T47D (cell line): Measurements from ENCODE around the gene LRPPRC.

Experiments used
- DNase-seq, 2 experiments: peaks; one replicate each; pipeline versions ENCODE4 v3.0.0 to v3.0.0-alpha.2; 2011 to 2012; ENCODE audit warnings: low read depth in 1 of 2, low spot score in 1 of 2
- JUND ChIP-seq: IDR thresholded peaks from 2 replicates; pipeline ENCODE4 v1.6.1; 2012; ENCODE audit warnings: low read depth
- in situ Hi-C: cut with HindIII; loops from 2 replicates; pipeline ENCODE4 v1.10.0; 2016; ENCODE audit warnings: low sequenced_read_pairs, low pct_unique_long_range_greater_than_20kb

Gene LRPPRC

DNA sequence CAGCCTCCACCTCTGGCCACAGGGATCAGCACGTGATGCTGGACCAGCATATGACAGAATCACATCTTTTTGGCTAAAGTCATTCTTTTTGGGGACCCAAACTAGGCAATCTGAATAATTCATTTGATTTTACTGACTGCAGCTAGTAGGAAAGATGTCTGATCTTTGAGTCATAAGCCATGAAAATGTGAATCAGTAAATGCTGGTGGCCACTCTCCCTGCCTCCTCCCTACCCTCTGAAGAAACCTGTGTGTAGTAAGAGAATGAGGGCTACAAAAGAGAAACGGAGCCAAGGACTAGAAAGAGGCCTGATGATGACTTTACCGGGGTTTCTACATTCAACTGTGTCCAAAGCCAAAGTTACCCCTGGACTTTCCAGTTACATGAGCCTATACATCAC, 10.1 kb upstream of the LRPPRC start:
- no peak for TF ChIP-seq JUND
- in situ Hi-C loops: no loop called here
- DNase-seq: no peak

DNA sequence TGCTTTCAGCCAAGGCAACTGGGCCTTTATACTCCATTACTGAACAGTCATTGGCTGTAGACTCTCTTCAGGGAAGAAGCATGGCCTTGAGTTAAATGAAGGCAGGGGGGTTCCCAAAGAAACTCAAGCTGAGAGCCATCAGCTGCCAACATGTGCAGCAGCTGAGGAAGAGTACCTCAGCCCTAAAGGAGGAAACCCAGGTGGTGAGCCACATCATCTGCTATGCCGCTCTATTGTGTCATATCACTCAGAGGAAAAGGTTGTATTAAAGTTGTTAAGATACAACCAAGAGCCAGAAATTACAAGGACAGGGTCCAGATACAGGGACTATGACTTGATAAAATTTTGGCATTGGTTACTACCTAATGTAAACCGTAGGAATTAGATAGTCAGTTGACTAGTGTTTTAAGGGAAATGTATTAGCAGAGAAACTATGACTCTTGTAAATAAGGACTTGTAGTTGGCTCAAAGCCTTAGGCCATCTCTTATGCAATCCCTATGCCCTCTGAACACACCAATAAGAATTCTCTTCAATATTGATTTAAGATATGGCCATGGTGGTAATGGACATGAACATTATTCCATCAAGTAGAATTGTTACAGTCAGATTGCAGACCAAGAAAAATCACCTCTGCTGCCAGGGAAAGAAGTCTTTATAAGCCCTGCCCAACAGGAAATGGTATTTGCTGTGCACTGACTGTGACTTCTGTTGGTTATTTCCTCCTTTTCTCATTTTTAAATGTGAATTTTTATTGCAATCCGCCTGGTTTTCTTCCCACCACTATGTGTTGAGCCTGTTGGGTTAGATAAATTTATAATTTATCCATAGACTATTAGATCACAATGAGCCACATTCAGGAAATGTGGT, 9.2 kb upstream of the LRPPRC start:
- no peak for TF ChIP-seq JUND
- in situ Hi-C loops: no loop called here

DNA sequence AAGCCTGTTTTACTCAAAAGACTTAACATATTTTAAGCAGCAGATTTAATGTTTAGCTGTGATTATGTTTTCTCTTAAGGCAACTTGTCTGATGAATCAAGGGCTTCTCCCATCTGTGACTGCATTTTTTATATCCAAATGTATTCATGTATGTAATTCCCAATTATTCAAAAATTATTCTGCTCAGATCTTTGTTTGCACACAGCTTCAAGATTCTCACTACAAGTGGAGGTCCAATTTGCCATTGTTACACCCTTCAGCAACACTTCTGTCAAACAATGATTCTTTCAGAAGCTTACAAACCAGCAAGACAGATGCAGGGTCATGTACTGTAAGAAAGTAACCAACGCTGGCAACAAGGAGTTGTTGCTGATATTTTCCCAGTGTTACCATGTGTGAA, 5.9 kb upstream of the LRPPRC start:
- in situ Hi-C loops: no loop called here
- no peak for DNase-seq
- TF ChIP-seq JUND: no peak

More for the DNA sequence above, 9.2 kb upstream of the LRPPRC start:
- no peak for DNase-seq

DNA sequence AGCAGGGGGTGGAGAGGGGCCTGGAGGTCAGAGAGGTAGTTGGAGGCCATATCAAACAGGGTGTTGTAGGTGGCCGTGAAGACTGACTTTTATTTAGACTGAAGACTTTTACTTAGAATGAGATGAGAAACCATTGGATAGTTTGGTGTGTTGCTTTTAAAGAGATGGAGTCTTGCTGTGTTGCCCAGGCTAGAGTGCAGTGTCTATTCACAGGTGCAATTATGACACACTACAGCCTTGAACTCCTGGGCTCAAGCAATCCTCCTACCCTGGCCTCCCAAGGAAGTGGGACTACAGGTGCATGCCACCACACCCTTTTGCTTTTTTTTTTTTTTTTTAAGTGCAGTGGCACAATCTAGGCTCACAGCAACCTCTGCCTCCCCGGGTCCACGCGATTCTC, 2.5 kb upstream of the LRPPRC start:
- TF ChIP-seq JUND: no peak
- in situ Hi-C loops: no loop called here
- no peak for DNase-seq

DNA sequence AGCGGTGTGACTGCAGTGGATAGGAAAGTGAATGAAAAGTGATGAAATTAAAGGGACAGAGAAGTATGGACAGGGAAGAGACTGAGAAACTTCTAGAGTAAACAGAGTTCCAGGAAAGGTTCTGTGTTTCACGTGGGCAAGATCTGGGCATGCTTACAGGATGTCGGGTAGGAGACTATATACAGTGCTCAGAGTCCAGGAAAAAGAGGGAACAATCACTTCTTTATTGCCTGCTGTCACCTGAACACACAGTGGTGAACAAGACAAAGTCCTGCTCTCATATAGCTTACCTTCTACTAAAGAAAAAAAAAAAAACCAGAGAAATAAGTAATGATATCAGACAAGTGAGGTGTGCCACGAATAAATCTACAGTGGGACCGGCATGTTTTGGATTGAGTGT, 2.4 kb downstream of the LRPPRC start:
- in situ Hi-C loops: no loop called here
- TF ChIP-seq JUND: no peak
- no peak for DNase-seq

DNA sequence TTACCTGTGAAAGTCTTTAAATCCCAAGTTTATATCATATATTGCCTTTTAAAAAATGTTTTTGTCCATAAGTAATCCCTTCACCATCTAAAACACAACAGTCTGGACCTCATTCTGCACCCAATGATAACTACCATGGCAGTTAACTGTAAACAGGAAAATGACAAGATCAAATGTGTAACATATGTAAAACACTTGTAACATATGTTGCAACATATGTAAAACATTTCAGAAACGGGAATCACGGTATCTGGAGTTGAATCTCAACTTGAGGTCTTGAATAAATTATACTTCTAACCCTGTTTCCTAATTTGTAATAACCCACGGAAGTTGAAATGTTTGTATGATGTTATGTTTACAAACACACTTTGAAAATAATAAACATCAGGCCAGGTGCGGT, 6.2 kb downstream of the LRPPRC start:
- in situ Hi-C loops: no loop called here
- no peak for TF ChIP-seq JUND

DNA sequence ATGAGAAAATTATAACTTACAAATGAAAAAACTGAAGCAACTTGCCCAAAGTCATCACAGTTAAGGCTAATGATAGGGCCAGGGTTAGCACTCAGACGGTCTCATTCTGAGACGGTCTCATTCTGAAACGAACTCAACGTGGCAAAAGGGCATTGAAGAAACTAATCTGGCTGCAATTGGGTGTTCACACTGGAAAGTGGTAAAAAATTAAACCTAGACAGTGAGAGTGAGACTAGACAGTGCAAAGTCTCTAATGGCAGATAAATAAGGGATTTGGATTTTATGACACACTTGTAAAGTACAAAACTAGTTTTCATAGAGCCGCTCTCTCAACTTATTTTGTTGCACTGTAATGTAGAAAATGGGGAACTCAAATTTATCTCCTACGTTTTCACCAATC, 9.2 kb downstream of the LRPPRC start:
- no peak for DNase-seq
- no peak for TF ChIP-seq JUND
- in situ Hi-C loops: no loop called here

More for the DNA sequence above, 6.2 kb downstream of the LRPPRC start:
- DNase-seq: no peak

DNA sequence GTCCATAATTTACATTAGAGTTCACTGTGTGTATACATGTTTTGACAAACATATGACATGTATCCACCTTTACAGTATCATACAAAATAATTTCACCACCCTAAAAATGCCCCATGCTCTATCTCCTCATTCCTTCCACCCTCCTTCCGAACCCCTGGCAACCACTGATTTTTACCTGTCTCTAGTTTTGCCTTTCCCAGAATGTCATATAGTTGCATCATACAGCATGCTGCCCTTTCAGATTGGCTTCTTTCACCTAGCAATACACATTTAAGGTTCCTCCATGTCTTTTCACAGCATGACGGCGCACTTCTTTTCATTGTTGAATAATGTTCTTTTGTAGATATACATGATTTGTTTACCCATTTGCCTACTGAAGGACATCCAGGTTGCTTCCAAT, 10.4 kb downstream of the LRPPRC start:
- in situ Hi-C loops: no loop called here
- no peak for DNase-seq

DNA sequence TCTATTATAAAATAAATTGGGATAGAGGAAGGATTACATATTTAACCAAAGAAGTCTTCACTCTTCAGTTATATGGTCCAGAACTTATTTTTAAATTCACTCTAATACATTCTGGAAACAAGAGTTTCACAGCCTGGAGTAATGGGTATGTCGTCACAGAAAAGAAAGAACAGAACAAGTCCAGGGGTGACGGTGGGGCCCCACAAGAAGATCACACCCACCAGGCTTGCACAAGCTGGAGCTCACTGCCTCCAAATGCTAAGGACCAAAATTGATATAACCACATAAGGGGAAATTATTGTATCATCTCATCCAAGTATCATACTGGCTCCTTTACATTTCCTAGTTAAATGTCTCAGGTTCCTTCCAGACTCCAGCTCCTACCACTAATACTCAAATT, 11.3 kb downstream of the LRPPRC start:
- in situ Hi-C loops: no loop called here
- DNase-seq: no peak
- TF ChIP-seq JUND: no peak

More for the DNA sequence above, 10.4 kb downstream of the LRPPRC start:
- TF ChIP-seq JUND: no peak

DNA sequence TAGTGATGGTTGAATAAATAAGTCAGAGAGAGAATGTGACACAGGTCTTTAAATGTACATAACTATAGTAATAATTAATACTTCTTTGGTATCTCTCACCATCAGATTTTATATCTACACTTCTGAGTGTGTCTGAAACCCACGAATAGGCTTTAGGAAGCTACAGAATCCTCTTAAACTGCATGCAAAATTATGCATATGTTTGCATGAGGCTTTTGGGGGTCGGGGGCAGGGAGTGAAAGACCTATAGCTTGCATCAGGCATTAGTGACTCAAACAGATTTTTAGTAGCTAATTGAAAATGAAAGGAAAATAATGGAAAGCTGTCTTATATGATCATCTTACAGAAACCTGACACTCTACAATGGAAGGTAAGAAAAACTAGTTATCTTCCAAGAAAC, 14.9 kb downstream of the LRPPRC start:
- DNase-seq: no peak
- in situ Hi-C loops: no loop called here
- TF ChIP-seq JUND: no peak

DNA sequence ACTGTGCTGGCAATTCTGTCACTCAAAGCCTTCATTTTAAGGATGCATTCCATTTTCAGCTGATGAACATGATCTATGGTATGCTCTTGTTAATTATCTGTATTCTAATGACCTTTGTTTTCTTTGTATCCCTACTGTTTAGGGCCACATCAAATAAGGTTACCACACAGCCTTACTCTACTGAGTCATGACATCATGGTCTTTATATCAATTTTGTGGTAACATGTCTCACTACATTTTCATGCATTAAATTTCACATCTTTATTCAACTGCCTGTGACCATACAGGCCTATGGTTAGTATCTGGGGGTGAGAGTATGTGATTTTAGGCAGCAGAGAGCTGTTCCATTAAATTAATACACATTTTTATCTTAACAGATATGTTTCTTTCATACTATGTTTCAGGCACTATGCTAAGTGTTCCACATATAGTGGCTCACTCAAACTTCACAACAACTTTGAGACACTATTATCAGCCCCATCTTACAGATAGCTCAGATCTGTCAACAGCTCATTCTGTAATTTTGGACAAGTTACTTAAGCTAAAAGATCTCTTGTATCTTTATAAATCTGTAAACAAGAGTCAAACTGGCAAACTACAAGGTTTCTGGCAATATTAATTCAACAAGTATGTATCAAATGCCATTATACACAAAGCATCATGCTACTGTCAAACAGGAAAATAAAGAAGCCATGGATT, 18.0 kb downstream of the LRPPRC start:
- no peak for TF ChIP-seq JUND
- no peak for DNase-seq
- in situ Hi-C loops: no loop called here

DNA sequence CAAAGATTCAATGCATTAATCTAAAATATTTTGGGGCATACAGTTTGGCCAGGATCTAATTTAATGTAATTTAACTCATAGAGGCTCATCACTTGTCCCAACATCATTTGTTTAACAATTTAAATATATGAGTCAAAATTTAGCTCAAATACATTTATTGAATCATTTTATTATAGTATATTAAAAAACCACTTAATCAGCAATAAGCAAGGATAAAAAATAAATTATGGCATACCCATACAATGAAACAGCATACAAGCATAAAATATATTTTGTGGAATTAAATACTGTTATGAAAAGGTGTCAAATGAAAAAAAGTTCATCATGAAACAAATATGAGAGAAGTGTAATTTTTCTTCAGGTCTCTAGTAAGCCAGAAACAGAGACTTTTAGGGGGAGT, 34.9 kb downstream of the LRPPRC start:
- no peak for DNase-seq
- in situ Hi-C loops: no loop called here
- no peak for TF ChIP-seq JUND

DNA sequence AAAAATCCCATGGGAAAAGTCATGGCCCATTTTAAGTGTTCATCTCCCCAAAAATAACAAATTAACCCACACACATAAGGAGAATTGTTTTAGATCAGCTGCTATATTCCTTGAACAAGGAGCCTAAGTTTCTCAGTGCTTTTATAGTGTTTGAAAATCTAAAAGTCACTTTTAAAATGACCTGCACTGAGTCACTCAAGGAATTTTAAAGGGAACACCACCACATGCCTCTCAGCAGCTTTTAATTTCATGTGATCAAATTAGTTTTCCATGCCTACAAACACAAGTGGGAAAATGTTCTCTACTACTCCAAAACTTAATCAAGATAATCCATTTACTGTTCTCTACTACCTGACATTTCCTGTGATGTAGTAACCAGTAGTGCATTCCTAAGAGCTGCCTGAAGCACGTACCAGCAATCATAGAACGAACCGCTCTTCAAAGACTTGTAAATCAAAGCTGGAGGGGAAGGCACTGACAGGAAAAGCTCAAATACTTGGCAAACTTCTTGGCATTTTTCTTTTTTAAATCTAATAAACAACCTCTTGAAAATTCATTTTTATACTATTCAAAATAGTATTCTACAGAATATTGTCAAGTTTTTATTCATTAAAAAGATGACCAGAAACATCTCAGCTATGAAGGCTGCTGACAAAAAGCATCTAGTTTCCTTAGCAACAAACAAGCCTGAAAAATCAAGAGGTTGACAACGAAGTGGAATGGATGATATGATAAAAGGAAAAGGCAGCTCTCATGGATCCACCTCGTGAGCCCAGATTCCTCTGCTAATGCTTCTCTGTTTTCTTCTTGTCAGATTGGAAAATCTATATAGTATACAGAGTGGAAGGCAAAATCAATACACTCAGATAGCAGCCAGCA, 37.2 kb downstream of the LRPPRC start:
- in situ Hi-C loops: no loop called here
- no peak for TF ChIP-seq JUND
- no peak for DNase-seq
